Ishikawa (cell line): ENCODE results near the gene MEGF6.

Experiments
- CEBPB ChIP-seq: IDR thresholded peaks from 2 replicates; pipeline ENCODE4 v1.6.1; 2012
- EP300 ChIP-seq: IDR thresholded peaks from 2 replicates; pipeline ENCODE4 v1.6.1; 2012; ENCODE audit warnings: borderline replicate concordance
- NFIC ChIP-seq: IDR thresholded peaks from 2 replicates; pipeline ENCODE4 v1.6.1; 2012
- REST ChIP-seq: IDR thresholded peaks from 2 replicates; pipeline ENCODE4 v1.6.1; 2012; ENCODE audit warnings: low read depth, mild to moderate bottlenecking
- TAF1 ChIP-seq: IDR thresholded peaks from 2 replicates; pipeline ENCODE4 v1.6.1; 2012; ENCODE audit warnings: low read depth, mild to moderate bottlenecking
- TCF12 ChIP-seq: IDR thresholded peaks from 2 replicates; pipeline ENCODE4 v1.6.1; 2012; ENCODE audit warnings: low read depth

- TF ChIP-seq CEBPB (no peak), TAF1 (no peak), TCF12 (no peak), REST (no peak), EP300 (no peak), NFIC (no peak)
Observed at GRCh38 chr1:3595949-3596348, 15.4 kb downstream of the MEGF6 start.
